Lower leg skin (tissue), 4 donors: ENCODE results near the gene SIGLEC14. TPM values are rescaled to one million over a fixed set of nuclear protein-coding genes. Genes with fewer than 3 reads are reported as not detected.
A peak's percentile ranks its signal among the peaks of the same experiment; 100 is the strongest.

ENCODE experiments used
- DNase-seq, 2 donors: peaks; one replicate each; pipeline ENCODE4 v3.0.0-alpha.2; 2019; ENCODE audit warnings: low spot score in 2 of 2
- H3K4me3 ChIP-seq: fragments of 200-600 bp; sonication (generic); 2 replicates; pipeline ENCODE4 v1.5.1; 2017; ENCODE audit warnings: mild to moderate bottlenecking, low read depth; ENCODE audit not compliant: poor library complexity, severe bottlenecking
- CTCF ChIP-seq, 3 donors: fragments of 450-650 bp; IDR thresholded peaks; one replicate each; pipeline ENCODE4 v1.5.1; 2016; ENCODE audit warnings: antibody characterized with exemption in 3 of 3, mild to moderate bottlenecking in 3 of 3, moderate library complexity in 2 of 3
- POLR2A ChIP-seq, 2 donors: fragments of 450-650 bp; IDR thresholded peaks; one replicate each; pipeline ENCODE4 v1.6.1; 2016 to 2017; ENCODE audit warnings: antibody characterized with exemption in 2 of 2, mild to moderate bottlenecking in 1 of 2, moderate library complexity in 1 of 2
- WGBS, 2 donors: methylation state at CpG; one replicate each; pipeline ENCODE4 v1.1.5; 2018; 5-methylcytosine and 5-hydroxymethylcytosine counted together
- intact Hi-C: fragments of 100-400 bp; cut with DNase I; formaldehyde crosslinking; loops from one replicate; pipeline ENCODE4 v1.15.0; 2023; ENCODE audit warnings: low total_unique reads
- total RNA-seq, 4 donors: library from RNA; depleted of rRNA; stranded (reverse); fragments of >200 nt; gene quantifications; one replicate each; pipeline ENCODE4 v1.1.0, GENCODE V29; 2016

The SIGLEC14 gene
- total RNA-seq, 4 donors from 2014 or later, result 0.84 to 1.0 TPM; not detected in 2

- TF ChIP-seq CTCF (IDR thresholded peaks at IDR 0.05), result no peak
- TF ChIP-seq POLR2A (IDR thresholded peaks at IDR 0.05), result no peak
- H3K4me3 ChIP-seq, result no peak overlapping the region
- DNase-seq, result no peak
- intact Hi-C loops, result no loop called here
- 45 to 57% methylated on average over 3 of the region's 3 CpGs for WGBS, 2 donors
Measured at GRCh38 chr19:51663650-51664049, 17.0 kb upstream of the SIGLEC14 start.

- intact Hi-C loops, result no loop called here
- no peak for TF ChIP-seq POLR2A (IDR thresholded peaks at IDR 0.05)
- TF ChIP-seq CTCF (IDR thresholded peaks at IDR 0.05), result no peak
- DNase-seq, result peak in 1 of 2 donors; percentile 47
- H3K4me3 ChIP-seq, result no peak overlapping the region
- 9 to 13% methylated on average over 10 of the region's 10 CpGs for WGBS, 2 donors
Measured at GRCh38 chr19:51660975-51661600, 14.5 kb upstream of the SIGLEC14 start.

- TF ChIP-seq CTCF (IDR thresholded peaks at IDR 0.05), result no peak
- no peak for TF ChIP-seq POLR2A (IDR thresholded peaks at IDR 0.05)
- no peak overlapping the region for H3K4me3 ChIP-seq
- intact Hi-C loops, result no loop called here
- WGBS, 2 donors, result 60 to 64% methylated on average over 4 of the region's 4 CpGs
- no peak for DNase-seq
Measured at GRCh38 chr19:51654783-51655182, 8.2 kb upstream of the SIGLEC14 start.

GRCh38 chr19:51653162-51653561 lies 6.5 kb upstream of the SIGLEC14 start:
- no peak for TF ChIP-seq POLR2A (IDR thresholded peaks at IDR 0.05)
- no peak for TF ChIP-seq CTCF (IDR thresholded peaks at IDR 0.05)
- intact Hi-C loops, result no loop called here
- 24 to 39% methylated on average over 2 of the region's 2 CpGs for WGBS, 2 donors

GRCh38 chr19:51652266-51652665 lies 5.6 kb upstream of the SIGLEC14 start:
- no peak for TF ChIP-seq POLR2A (IDR thresholded peaks at IDR 0.05)
- no peak for TF ChIP-seq CTCF (IDR thresholded peaks at IDR 0.05)
- 70 to 73% methylated on average over 4 of the region's 4 CpGs for WGBS, 2 donors
- intact Hi-C loops, result no loop called here
- no peak overlapping the region for H3K4me3 ChIP-seq
- no peak for DNase-seq

More at GRCh38 chr19:51653162-51653561, 6.5 kb upstream of the SIGLEC14 start:
- H3K4me3 ChIP-seq, result no peak overlapping the region
- no peak for DNase-seq
